GM21737 (cell line): Measurements from ENCODE around the gene LMBRD1.
A peak's percentile ranks its signal among the peaks of the same experiment; 100 is the strongest.
"Not testable (repeated sequence)": the region's sequence is repeated elsewhere in the genome, so short reads cannot be mapped to it uniquely, and the experiment has no call there.

Source experiments
- ATAC-seq: cut with Tn5 transposase; IDR thresholded peaks from one replicate; pipeline ENCODE4 v1.9.1; 2021; ENCODE audit warnings: mild to moderate bottlenecking, moderate library complexity; ENCODE audit not compliant: unreplicated experiment

LMBRD1 gene

GRCh38 chr6:69796642-69797390 is at the start of gene LMBRD1:
Gene LMBRD1 (minus strand): TSS chr6:69797010. CDS start chr6:69796881, 129 bp downstream.
- peak; percentile 89 for ATAC-seq

DNA sequence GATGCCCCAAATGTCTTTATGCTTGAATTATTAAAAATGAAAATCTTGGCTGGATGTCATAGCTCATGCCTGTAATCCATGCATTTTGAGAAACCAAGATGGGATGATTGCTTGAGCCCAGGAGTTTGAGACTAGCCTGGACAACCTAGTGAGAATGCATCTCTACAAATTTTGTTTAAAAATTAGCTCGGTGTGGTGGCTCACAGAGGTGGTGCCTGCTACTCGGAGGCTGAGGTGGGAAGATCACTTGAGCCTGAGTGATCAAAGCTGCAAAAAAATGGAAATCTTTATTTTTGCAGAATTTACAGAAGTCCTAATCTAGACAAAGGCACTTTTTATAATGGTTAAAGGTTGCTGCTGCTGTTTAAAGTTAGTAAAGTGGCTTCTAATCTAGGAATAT is 49.5 kb upstream of the LMBRD1 start:
- ATAC-seq = no peak

- no peak for ATAC-seq
Observed at GRCh38 chr6:69843189-69843588, 46.4 kb upstream of the LMBRD1 start.

DNA sequence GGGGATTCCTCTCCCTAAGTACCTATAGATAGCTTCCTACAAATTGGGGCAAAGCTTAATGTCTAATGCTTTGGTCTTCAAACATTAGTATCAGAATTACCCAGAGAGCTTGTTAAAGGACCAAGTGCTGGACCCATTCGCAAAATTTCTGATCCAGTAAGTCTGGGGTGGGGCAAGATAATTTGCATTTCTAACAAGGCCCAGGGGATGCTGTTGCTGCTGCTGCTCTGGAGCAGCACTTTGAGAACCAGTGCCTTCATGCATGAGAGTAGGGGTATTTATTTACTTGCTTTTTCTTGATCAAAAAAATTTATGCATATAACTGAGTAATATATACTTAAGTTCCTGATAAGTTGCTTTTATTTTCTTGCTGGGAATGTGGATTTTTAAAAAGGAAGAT is 45.1 kb upstream of the LMBRD1 start:
- no peak for ATAC-seq

DNA sequence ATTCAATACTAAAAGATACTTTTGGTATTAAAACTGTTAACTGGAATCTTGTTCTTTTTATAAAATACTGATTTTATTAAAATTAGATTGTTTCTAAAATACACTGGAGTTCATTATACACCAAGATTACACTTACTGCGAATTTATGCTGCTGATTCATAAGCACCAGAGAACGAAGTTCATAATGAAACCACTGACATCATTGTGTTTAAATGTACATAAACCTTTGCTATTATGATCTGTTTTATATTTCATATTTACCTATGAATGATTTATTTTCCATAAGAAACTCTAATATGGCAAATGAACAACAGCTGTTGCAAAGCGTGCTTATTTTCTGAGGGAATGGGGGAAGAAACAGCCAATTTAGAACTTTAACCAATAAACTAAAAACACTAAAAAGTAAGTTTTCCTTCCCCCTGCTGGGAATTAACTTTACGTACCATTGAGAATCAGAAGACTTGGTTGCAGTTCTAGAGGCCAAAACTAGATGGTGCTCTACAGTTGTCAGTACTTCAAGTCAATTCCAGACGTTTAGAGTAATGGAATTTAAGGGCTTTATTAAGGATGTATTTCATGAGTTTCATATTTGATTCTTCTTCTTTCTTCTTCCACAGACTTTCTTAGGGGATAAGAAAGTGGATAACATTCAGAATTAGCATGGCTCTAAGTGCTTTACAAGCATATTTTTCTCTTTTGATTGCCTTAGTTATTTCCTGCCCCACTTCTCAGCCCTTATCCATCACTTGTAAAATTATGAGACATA is 38.8 kb upstream of the LMBRD1 start:
- ATAC-seq = peak; percentile 87

DNA sequence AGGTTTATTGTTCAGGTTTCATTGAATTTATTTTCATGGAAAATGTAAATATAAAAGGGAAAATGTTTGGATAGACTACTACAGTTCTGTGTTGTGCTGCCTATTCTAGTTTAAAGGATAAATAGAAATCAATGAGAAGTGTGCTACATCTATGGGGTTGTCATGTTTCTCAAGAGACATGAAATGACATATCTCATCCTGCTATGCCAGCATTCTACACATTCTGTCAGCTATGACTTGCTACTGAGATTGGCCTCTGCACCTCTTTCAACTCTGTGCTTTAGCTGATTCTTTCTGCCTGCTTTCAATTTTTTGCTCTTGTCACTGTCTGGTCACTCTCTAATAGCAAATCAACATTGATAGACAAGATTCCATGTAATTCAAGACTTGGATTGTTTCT is 35.7 kb upstream of the LMBRD1 start:
- ATAC-seq = no peak

GRCh38 chr6:69827276-69827893 is 30.6 kb upstream of the LMBRD1 start:
- ATAC-seq = no peak

- no peak for ATAC-seq
Observed at GRCh38 chr6:69825904-69826303, 29.1 kb upstream of the LMBRD1 start.

DNA sequence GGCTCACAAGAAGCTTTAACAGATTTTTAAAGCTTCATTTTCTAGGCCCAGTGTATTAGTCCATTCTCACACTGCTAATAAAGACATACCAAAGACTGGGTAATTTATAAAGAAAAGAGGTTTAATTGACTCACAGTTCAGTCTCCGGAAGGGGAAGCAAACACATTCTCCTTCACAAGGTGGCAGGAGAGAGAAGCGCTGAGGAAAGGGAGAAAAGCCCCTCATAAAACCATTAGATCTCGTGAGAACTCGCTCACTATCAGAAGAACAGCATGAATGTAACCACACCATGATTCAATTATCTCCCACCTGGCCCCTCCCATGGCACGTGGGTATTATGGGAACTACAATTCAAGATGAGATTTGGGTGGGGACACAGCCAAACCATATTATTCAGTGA is 27.5 kb upstream of the LMBRD1 start:
- ATAC-seq = not testable (repeated sequence)

GRCh38 chr6:69820438-69820837 is 23.6 kb upstream of the LMBRD1 start:
- ATAC-seq = no peak

- no peak for ATAC-seq
Observed at GRCh38 chr6:69820018-69820417, 23.2 kb upstream of the LMBRD1 start.

DNA sequence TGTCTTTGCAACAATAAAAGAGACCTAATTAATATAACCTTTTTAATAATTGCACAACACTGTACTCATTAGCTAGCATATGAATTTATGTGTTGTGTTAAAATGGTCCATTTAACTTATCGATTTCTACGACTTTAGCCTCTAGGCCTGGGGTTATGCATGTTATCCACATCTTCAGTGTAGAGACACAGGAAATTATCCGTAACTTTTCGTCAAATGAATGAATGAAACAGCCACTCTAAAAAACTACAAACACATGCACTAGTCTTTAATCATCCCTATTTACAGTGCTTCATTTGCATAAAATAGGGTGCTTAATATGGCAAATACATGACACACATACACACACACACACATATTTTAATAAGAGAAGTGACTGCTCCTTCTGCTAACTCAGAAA is 22.3 kb upstream of the LMBRD1 start:
- ATAC-seq = no peak

- ATAC-seq = no peak
Observed at GRCh38 chr6:69818223-69818930, 21.6 kb upstream of the LMBRD1 start.

GRCh38 chr6:69817358-69817757 is 20.5 kb upstream of the LMBRD1 start:
- ATAC-seq = no peak

- peak; percentile 43 for ATAC-seq
Observed at GRCh38 chr6:69816569-69816968, 19.8 kb upstream of the LMBRD1 start.

GRCh38 chr6:69816026-69816425 is 19.2 kb upstream of the LMBRD1 start:
- ATAC-seq = peak; percentile 65

DNA sequence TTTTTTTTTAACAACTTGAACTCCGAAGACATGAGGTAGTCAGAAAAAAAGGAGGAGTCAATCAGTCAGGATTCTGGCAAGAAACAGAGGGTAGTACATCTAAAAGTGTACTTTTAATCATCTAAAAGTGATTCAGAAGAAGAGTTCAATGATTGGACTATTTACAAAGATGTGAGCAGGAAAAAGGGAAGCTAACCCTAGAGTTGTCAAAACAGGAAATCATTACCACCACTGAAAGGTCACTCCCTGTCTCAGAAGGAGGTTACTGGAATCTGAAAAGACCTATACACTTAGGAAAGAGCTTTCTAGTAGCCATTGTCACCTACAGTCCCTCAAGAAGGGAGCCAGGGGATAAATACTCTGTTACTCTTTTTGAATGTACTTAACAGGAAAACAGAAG is 16.7 kb upstream of the LMBRD1 start:
- ATAC-seq = peak; percentile 41

GRCh38 chr6:69812746-69813427 is 16.1 kb upstream of the LMBRD1 start:
- ATAC-seq = no peak

DNA sequence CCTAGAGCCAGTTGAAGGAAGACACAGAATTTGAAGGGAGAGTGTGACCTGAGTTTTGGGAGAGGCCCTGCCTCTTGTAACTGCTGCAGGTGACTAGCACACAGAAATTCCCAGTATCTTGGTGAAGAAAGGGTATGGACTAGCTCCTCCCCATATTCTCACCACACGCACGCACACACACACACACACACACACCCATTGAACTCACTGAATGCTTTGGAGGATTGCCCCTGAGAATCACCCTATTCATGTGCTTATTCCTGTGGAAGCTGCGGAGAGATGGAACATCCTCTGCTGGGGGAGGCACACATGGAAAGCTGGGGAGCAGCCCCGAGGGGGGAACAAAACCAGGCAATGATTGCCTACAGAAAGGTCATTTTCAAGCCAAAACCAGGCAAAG is 6.2 kb upstream of the LMBRD1 start:
- no peak for ATAC-seq

DNA sequence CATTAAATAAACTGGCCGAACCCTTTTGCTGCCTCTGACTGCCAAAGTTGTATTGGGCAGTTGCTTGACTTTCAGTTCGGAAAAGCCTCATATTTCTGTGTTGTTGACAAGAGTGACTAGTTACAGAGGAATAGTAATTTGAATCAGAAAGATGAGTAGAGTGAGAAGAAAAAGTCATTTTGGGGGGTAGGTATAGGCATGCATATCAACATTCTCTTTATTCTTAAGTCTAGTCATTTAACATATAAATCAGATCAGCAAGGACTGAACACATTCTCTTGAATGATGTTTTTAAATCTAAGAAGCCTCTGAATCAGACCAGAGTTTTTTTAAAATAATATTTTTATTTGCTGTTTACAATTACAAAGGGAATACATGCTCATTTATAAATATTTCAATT is 4.9 kb upstream of the LMBRD1 start:
- no peak for ATAC-seq

- no peak for ATAC-seq
Observed at GRCh38 chr6:69801225-69801624, 4.4 kb upstream of the LMBRD1 start.
